HG02610 (cell line): Measurements from ENCODE around the gene PPT2.
"Not testable (repeated sequence)": the region's sequence is repeated elsewhere in the genome, so short reads cannot be mapped to it uniquely, and the experiment has no call there.

ENCODE experiments used
- ATAC-seq: cut with Tn5 transposase; IDR thresholded peaks from one replicate; pipeline ENCODE4 v1.9.1; 2021; ENCODE audit warnings: mild to moderate bottlenecking, moderate library complexity; ENCODE audit not compliant: unreplicated experiment

The PPT2 gene

DNA sequence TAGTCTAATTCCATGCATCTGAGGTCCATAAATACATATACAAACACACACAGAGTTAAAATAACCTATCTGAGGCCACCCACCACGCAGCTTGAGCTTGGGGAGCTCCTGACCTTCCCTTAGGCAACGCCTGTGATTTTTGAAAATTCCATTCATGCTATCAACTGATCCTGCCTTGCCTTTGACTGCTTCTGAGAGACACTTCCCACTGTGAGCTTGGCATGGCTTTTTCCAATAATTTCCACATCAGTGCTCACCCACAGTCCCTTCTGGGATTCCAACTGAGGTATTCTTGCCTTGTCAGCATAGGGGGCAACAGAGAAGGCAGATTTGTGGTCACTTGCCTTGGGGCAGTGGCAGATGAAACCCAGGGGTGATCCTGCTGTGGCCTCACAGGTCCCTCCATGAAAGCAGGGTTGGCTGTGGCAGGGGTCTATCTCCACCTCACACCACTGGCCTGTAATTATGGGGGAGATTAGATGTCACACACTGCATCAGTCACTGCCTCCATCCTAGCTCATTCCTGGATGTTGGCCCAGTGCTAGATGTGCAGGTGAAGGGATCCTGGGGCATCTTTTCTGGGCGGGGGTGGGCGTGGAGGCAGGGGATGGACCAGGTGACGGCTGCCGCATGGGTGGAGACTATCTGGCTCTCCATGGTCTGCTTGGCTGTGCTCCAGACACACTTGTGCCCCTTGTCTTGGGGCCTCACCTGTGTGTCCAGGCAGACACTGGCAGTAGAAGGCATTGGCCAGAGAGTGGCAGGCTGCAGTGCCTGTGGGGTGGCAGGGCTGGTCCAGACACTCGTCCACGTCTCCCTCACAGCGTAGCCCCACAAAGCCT lies 49.7 kb downstream of the PPT2 start:
- no peak for ATAC-seq

- ATAC-seq = no peak
These were observed 50.4 kb downstream of the PPT2 start for GRCh38 chr6:32204268-32204715.

GRCh38 chr6:32208996-32209395 lies 55.1 kb downstream of the PPT2 start:
- no peak for ATAC-seq

DNA sequence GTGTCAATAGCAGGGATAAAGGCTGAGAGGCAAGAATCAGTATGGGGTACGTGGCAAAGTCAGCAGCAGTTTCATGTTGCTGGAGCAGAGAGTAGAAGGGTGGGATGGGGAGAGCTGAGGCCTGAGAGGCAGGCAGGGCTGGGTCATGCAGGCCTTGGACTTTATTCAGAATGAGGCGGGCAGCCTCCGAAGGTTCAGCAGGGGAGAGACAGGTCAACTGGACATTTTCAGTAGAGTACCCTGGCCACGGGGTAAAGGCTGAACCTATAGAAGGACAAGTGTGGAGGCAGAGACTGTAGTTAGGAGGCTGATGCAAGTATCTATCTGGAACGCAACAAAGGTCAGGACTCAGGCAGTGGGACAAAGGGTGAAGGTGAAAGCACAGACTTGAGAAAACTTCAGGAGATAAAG lies 56.3 kb downstream of the PPT2 start:
- no peak for ATAC-seq

DNA sequence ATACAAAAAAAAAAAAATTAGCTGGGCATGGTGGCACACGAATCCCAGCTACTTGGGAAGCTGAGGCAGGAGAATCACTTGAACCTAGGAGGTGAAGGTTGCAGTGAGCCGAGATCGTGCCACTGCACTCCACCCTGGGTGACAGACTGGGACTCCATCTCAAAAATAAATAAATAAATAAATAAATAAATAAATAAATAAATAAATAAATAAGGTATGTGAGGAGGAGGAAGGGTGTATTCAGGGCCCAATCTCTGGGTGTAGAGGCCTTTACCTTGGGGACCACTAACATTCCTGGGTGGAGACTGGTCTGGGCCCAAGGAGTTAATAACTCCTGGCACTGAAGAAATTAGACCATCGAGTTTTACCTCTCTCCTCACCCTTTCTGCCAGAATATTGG lies 57.5 kb downstream of the PPT2 start:
- ATAC-seq = not testable (repeated sequence)

- ATAC-seq = no peak
These were observed 58.3 kb downstream of the PPT2 start for GRCh38 chr6:32212076-32212760.
